ENCODE data around the gene HNRNPD. TPM values are rescaled to one million over a fixed set of nuclear protein-coding genes. Genes with fewer than 3 reads are reported as not detected.

HNRNPD gene
- total RNA-seq, 3 donors from 2014 or later, result 120 to 176 (median 172) TPM

DNA sequence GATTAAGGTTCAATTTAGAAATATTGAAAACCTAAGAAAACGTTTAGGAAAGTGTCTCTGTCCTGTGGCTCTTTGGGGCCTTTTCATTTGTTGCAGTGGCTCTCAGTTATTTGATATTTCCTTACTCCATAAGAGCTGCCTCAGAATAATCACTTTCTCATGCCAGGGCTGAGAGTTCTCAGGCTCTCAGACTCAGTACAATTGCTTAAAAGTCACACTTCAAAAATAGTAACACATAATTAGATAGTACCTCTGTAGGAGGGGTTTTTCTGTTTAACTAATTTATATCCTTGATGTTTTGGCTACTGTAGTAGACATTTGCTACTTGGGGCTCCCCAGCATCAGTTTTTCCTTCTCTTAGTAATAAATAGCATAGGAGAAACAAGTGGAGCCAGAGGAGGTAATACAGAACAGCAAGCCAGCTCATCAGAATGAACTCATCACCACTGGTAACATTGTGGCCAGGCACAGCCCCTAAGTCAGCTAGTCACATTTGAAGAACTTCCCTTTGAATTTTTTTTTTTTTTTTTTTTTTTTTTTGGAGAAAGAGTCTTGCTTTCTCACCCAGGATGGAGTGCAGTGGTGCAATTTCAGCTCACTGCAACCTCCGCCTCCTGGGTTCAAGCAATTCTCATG is 8.0 kb upstream of the HNRNPD start:
- intact Hi-C loops (cut with DNase I, micrococcal nuclease), result no loop called here
- Histone ChIP-seq H3K9me3 (no peaks in the 10 kb centered on the region), H3K36me3 (ENCODE audit: low read depth) (no peaks in the 10 kb centered on the region), H3K4me3 (no peak overlapping the region), H3K4me1 (ENCODE audit: low read depth) (no peaks in the 10 kb centered on the region)
- DNase-seq, result no peak
- no peak for ATAC-seq
- TF ChIP-seq CTCF (IDR thresholded peaks at IDR 0.05), result no peak

DNA sequence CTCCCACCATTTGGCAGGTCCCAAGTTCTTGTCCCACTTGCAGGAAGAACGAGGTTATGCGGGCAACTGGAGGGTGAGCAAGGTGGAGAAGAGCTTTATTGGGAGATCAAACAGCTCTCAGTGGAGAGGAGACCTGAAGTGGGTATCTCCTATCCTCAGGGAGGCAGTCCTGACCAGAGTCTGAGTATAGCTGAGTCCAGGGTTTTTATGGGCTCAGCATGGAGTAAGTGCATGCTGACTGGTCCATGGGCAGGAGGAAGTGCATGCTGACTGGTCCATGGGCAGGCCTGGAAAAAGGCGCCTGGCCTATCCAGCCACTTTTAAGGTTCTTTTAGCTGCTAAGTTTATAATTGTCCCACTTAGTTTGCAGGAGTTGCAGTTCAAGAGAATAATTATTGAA is 7.4 kb upstream of the HNRNPD start:
- no peak for TF ChIP-seq CTCF (IDR thresholded peaks at IDR 0.05)
- intact Hi-C loops (cut with DNase I, micrococcal nuclease), result no loop called here
- Histone ChIP-seq H3K4me3 (no peak overlapping the region), H3K4me1 (ENCODE audit: low read depth) (no peaks in the 10 kb centered on the region), H3K9me3 (no peaks in the 10 kb centered on the region), H3K36me3 (ENCODE audit: low read depth) (no peaks in the 10 kb centered on the region)
- DNase-seq (no peak), ATAC-seq (no peak)

DNA sequence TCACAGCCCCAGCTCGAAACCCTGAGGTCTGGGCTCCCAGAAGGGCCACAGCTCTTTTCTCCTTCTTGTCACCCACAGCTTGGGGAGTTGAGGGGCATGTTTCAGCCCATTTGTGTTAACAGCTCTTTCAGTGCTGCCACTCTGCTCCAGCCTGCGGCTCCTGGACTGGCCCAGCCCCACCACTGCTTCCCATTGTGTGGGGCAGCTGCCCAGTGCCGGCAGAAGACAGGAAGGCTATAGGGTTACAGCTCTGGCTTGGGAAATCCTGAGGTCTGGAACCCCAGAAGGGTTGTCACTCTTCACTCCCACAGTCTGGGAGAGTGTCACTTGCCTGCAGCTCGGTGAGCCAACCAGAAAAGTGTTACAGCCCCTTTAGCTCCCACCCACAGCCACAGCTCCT is 7.0 kb upstream of the HNRNPD start:
- Histone ChIP-seq H3K9me3 (no peaks in the 10 kb centered on the region), H3K36me3 (ENCODE audit: low read depth) (no peaks in the 10 kb centered on the region), H3K4me1 (ENCODE audit: low read depth) (peaks cover 4% of the 10 kb centered on the region), H3K4me3 (no peak overlapping the region)
- ATAC-seq (no peak), DNase-seq (no peak)
- intact Hi-C loops (cut with DNase I, micrococcal nuclease), result no loop called here
- no peak for TF ChIP-seq CTCF (IDR thresholded peaks at IDR 0.05)

DNA sequence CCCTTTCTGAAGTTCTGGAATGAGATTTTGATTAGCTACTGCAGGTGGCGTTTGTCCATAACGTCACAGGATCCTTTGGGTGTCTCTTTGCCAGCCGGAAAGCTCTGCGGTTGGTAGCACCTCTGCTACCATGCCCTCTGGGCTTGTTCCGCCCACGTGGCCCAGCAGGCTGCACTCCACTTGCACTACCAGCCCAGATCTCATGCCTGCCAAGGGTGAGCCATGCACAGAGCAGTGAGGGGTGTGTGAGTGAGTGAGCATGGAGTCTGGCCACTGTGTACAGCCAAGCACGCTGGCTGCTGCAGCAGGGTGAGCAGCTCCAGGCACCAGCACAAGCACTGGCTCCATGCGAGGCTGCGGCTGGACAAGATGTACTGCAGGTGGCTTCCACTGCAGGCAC is 6.6 kb upstream of the HNRNPD start:
- no peak for TF ChIP-seq CTCF (IDR thresholded peaks at IDR 0.05)
- H3K4me1 ChIP-seq (ENCODE audit: low read depth), result peaks cover 9% of the 10 kb centered on the region
- ATAC-seq (no peak), DNase-seq (no peak)
- H3K4me3 ChIP-seq, result no peak overlapping the region
- H3K9me3 ChIP-seq, result no peaks in the 10 kb centered on the region
- intact Hi-C loops (cut with DNase I, micrococcal nuclease), result no loop called here
- H3K36me3 ChIP-seq (ENCODE audit: low read depth), result no peaks in the 10 kb centered on the region

DNA sequence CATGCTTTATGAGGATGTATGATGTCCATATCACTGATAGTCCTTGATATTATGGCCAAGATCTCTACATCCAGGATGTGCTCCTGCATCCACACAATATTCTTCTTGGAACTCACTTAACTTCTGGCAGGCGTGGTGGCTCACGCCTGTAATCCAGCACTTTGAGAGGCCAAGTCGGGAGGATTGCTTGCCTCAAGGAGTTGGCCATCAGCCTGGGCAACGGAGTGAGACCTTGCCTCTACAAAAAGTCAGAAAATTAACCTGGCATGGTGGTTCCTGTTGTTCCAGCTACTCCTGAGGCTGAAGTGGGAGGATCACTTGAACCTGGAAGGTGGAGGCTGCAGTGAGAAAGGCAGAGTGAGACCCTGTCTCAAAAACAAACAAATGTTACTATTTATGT is 2.3 kb upstream of the HNRNPD start:
- intact Hi-C loops (cut with DNase I, micrococcal nuclease), result loop anchor here (10.0 kb wide), 1 partner anchor 49 kb away; no protein-coding TSS in a partner anchor
- DNase-seq (no peak), ATAC-seq (no peak)
- no peaks in the 10 kb centered on the region for H3K36me3 ChIP-seq (ENCODE audit: low read depth)
- no peak overlapping the region for H3K4me3 ChIP-seq
- peaks cover 18% of the 10 kb centered on the region for H3K4me1 ChIP-seq (ENCODE audit: low read depth)
- no peak for TF ChIP-seq CTCF (IDR thresholded peaks at IDR 0.05)
- H3K9me3 ChIP-seq, result no peaks in the 10 kb centered on the region

GRCh38 chr4:82373486-82373815 is 340 bp downstream of the HNRNPD start:
- peak overlapping the region; percentile 73 for H3K4me3 ChIP-seq
- intact Hi-C loops (cut with DNase I, micrococcal nuclease), result loop anchor here (10.0 kb wide), 1 partner anchor 51 kb away; no protein-coding TSS in a partner anchor
- H3K36me3 ChIP-seq (ENCODE audit: low read depth), result no peaks in the 10 kb centered on the region
- H3K9me3 ChIP-seq, result no peaks in the 10 kb centered on the region
- DNase-seq (no peak), ATAC-seq (peak; percentile 33)
- peaks cover 38% of the 10 kb centered on the region for H3K4me1 ChIP-seq (ENCODE audit: low read depth)
- TF ChIP-seq CTCF (IDR thresholded peaks at IDR 0.05), result no peak
